ENCODE results near the gene ZSWIM1.
A peak's percentile ranks its signal among the peaks of the same experiment; 100 is the strongest.
"Not testable (repeated sequence)": the region's sequence is repeated elsewhere in the genome, so short reads cannot be mapped to it uniquely, and the experiment has no call there.

Gene ZSWIM1

GRCh38 chr20:45888681-45889080, 7.7 kb downstream of the ZSWIM1 start:
- FAIRE-seq (no peak), DNase-seq (ENCODE audit: insufficient read length, low spot score) (no peak)
- TF ChIP-seq POLR2A (IDR thresholded peaks at IDR 0.05; ENCODE audit: low read depth, low read length), result no peak

GRCh38 chr20:45890077-45890984, 9.3 kb downstream of the ZSWIM1 start:
- no peak for FAIRE-seq
- no peak for DNase-seq (ENCODE audit: insufficient read length, low spot score)

GRCh38 chr20:45890985-45891983, 10.3 kb downstream of the ZSWIM1 start, which contains the start of the genes CTSA and NEURL2:
TSS of gene CTSA (plus strand) at chr20:45891335. CDS start at chr20:45891569, 234 bp downstream.
TSS of gene NEURL2 (minus strand) at chr20:45891208. CDS start at chr20:45890991, 217 bp downstream.
- peak; percentile 96 for DNase-seq (ENCODE audit: insufficient read length, low spot score)
- peak; percentile 68 for TF ChIP-seq POLR2A (IDR thresholded peaks at IDR 0.05; ENCODE audit: low read depth, low read length)
- no peak for FAIRE-seq

More at GRCh38 chr20:45890077-45890984, 9.3 kb downstream of the ZSWIM1 start:
- TF ChIP-seq POLR2A (IDR thresholded peaks at IDR 0.05; ENCODE audit: low read depth, low read length), result no peak

- no peak for TF ChIP-seq POLR2A (IDR thresholded peaks at IDR 0.05; ENCODE audit: low read depth, low read length)
- FAIRE-seq, result no peak
- peak; percentile 71 for DNase-seq (ENCODE audit: insufficient read length, low spot score)
Observed at GRCh38 chr20:45892049-45892825, 11.2 kb downstream of the ZSWIM1 start.

- no peak for DNase-seq (ENCODE audit: insufficient read length, low spot score)
- TF ChIP-seq POLR2A (IDR thresholded peaks at IDR 0.05; ENCODE audit: low read depth, low read length), result no peak
- FAIRE-seq, result no peak
Observed at GRCh38 chr20:45892828-45893500, 11.9 kb downstream of the ZSWIM1 start.

GRCh38 chr20:45893831-45894230, 12.8 kb downstream of the ZSWIM1 start:
- no peak for TF ChIP-seq POLR2A (IDR thresholded peaks at IDR 0.05; ENCODE audit: low read depth, low read length)
- DNase-seq (ENCODE audit: insufficient read length, low spot score) (no peak), FAIRE-seq (no peak)

GRCh38 chr20:45894797-45895196, 13.8 kb downstream of the ZSWIM1 start:
- no peak for TF ChIP-seq POLR2A (IDR thresholded peaks at IDR 0.05; ENCODE audit: low read depth, low read length)
- DNase-seq (ENCODE audit: insufficient read length, low spot score), result no peak
- FAIRE-seq, result no peak

- TF ChIP-seq POLR2A (IDR thresholded peaks at IDR 0.05; ENCODE audit: low read depth, low read length), result no peak
- DNase-seq (ENCODE audit: insufficient read length, low spot score) (no peak), FAIRE-seq (no peak)
Observed at GRCh38 chr20:45896641-45897161, 15.7 kb downstream of the ZSWIM1 start.

- FAIRE-seq, result no peak
- no peak for DNase-seq (ENCODE audit: insufficient read length, low spot score)
- TF ChIP-seq POLR2A (IDR thresholded peaks at IDR 0.05; ENCODE audit: low read depth, low read length), result no peak
Observed at GRCh38 chr20:45897289-45897688, 16.3 kb downstream of the ZSWIM1 start.

- TF ChIP-seq POLR2A (IDR thresholded peaks at IDR 0.05; ENCODE audit: low read depth, low read length), result no peak
- no peak for FAIRE-seq
- no peak for DNase-seq (ENCODE audit: insufficient read length, low spot score)
Observed at GRCh38 chr20:45897692-45898091, 16.7 kb downstream of the ZSWIM1 start.

GRCh38 chr20:45898285-45898684, 17.3 kb downstream of the ZSWIM1 start:
- no peak for FAIRE-seq
- DNase-seq (ENCODE audit: insufficient read length, low spot score), result no peak
- TF ChIP-seq POLR2A (IDR thresholded peaks at IDR 0.05; ENCODE audit: low read depth, low read length), result no peak

- FAIRE-seq (no peak), DNase-seq (ENCODE audit: insufficient read length, low spot score) (no peak)
- no peak for TF ChIP-seq POLR2A (IDR thresholded peaks at IDR 0.05; ENCODE audit: low read depth, low read length)
Observed at GRCh38 chr20:45899046-45899835, 18.2 kb downstream of the ZSWIM1 start.

- not testable (repeated sequence) for FAIRE-seq; DNase-seq (ENCODE audit: insufficient read length, low spot score)
Observed at GRCh38 chr20:45901332-45901731, 20.3 kb downstream of the ZSWIM1 start.
